A549 (cell line): ENCODE data around the gene CFAP99. TPM values are rescaled to one million over a fixed set of nuclear protein-coding genes. Genes with fewer than 3 reads are reported as not detected.

Experiments used
- ATAC-seq, 2 experiments: fragments of 200-7000 bp in 1 of 2; fragments of >200 bp in 1 of 2; cut with Nextera tagmentation in 1 of 2; cut with Tn5 transposase in 1 of 2; 3 replicates each; pipeline versions ENCODE4 v1.8.0 to v1.9.1; 2018 to 2020; ENCODE audit warnings: mild to moderate bottlenecking in 1 of 2, moderate library complexity in 1 of 2
- CTCF ChIA-PET: fragments of 300-600 bp; sonication (Branson Sonifier 250); formaldehyde crosslinking; extraction: SDS; loops from one replicate; lab custom pipeline; 2021; ENCODE audit warnings: antibody characterized with exemption, inconsistent platforms; lab: Yijun Ruan, JAX
- POLR2A ChIA-PET: fragments of 350-600 bp; formaldehyde crosslinking; extraction: SDS; loops from one replicate; lab custom pipeline; 2021; ENCODE audit warnings: antibody characterized with exemption, inconsistent platforms; lab: Yijun Ruan, JAX
- DNase-seq, 2 experiments: peaks; one replicate each; pipeline versions ENCODE4 v3.0.0 to v3.0.0-alpha.2; 2011 to 2016; ENCODE audit warnings: low read depth in 1 of 2, low spot score in 1 of 2
- FAIRE-seq: peaks from 2 replicates; lab custom pipeline; 2011; peaks lifted over from hg19 to GRCh38; lab: Jason Lieb, UNC
- H3K27ac ChIP-seq, 2 experiments: fragments of >200 bp; sonication (Bioruptor Twin); formaldehyde crosslinking; 3 replicates each; pipeline ENCODE4 v1.5.1; 2016 to 2017
- H3K4me1 ChIP-seq: fragments of >200 bp; sonication (Bioruptor Twin); formaldehyde crosslinking; 3 replicates; pipeline ENCODE4 v1.6.1; 2016
- H3K4me2 ChIP-seq: fragments of >200 bp; sonication (Bioruptor Twin); formaldehyde crosslinking; 3 replicates; pipeline ENCODE4 v1.6.1; 2016
- H3K4me3 ChIP-seq: fragments of >200 bp; sonication (Bioruptor Twin); formaldehyde crosslinking; 3 replicates; pipeline ENCODE4 v1.5.1; 2016
- H3K9me3 ChIP-seq: fragments of >200 bp; sonication (Bioruptor Twin); formaldehyde crosslinking; 3 replicates; pipeline ENCODE4 v1.6.1; 2016
- CBX8 ChIP-seq: fragments of 200-600 bp; sonication (generic); IDR thresholded peaks from 2 replicates; pipeline ENCODE4 v1.6.1; 2016
- CHD2 ChIP-seq: fragments of 150-350 bp; IDR thresholded peaks from 2 replicates; pipeline ENCODE4 v1.6.1; 2014; ENCODE audit warnings: low read length; ENCODE audit not compliant: partially characterized antibody
- FOSB ChIP-seq: fragments of 250-450 bp; sonication (Bioruptor Pico); IDR thresholded peaks from 2 replicates; pipeline ENCODE4 v1.5.0; 2020; ENCODE audit warnings: mild to moderate bottlenecking, moderate library complexity
- HDAC2 ChIP-seq: fragments of 200-600 bp; sonication (generic); IDR thresholded peaks from 2 replicates; pipeline ENCODE4 v1.6.1; 2016
- JUN ChIP-seq, 2 experiments: fragments of >200 bp; sonication (Bioruptor Twin); formaldehyde crosslinking; IDR thresholded peaks; 2 replicates in 1 of 2; 3 replicates in 1 of 2; pipeline ENCODE4 v1.6.1; 2016 to 2017
- JUNB ChIP-seq: fragments of >200 bp; sonication (Bioruptor Twin); formaldehyde crosslinking; IDR thresholded peaks from 2 replicates; pipeline ENCODE4 v1.6.1; 2016
- MAFK ChIP-seq: fragments of 450-650 bp; IDR thresholded peaks from 2 replicates; pipeline ENCODE4 v1.6.1; 2014; ENCODE audit not compliant: partially characterized antibody
- MAX ChIP-seq: IDR thresholded peaks from 2 replicates; pipeline ENCODE4 v1.6.1; 2012
- MYC ChIP-seq: IDR thresholded peaks from 2 replicates; pipeline ENCODE4 v1.6.1; 2012; ENCODE audit warnings: mild to moderate bottlenecking, inconsistent platforms, low read length, improper control_type of control experiment, borderline replicate concordance
- NPAS2 ChIP-seq: fragments of 250-450 bp; sonication (Bioruptor Pico); IDR thresholded peaks from 2 replicates; pipeline ENCODE4 v1.8.0; 2022; ENCODE audit warnings: mild to moderate bottlenecking, moderate library complexity, borderline replicate concordance
- PHF8 ChIP-seq: fragments of 200-600 bp; sonication (generic); IDR thresholded peaks from 2 replicates; pipeline ENCODE4 v1.6.1; 2016; ENCODE audit warnings: low read depth, mild to moderate bottlenecking, antibody characterized with exemption, moderate library complexity, borderline replicate concordance
- POLR2A ChIP-seq: IDR thresholded peaks from 2 replicates; pipeline ENCODE4 v1.6.1; 2012; ENCODE audit warnings: mild to moderate bottlenecking, low read length
- POLR2AphosphoS2 ChIP-seq: conservative IDR thresholded peaks from 2 replicates; pipeline ENCODE4 v1.6.1; 2012; ENCODE audit warnings: low read length, improper control_type of control experiment, inconsistent platforms
- RARB ChIP-seq: fragments of 250-450 bp; sonication (Bioruptor Pico); IDR thresholded peaks from 2 replicates; pipeline ENCODE4 v1.8.0; 2021; ENCODE audit warnings: mild to moderate bottlenecking, moderate library complexity
- SREBF2 ChIP-seq: fragments of 450-650 bp; IDR thresholded peaks from 2 replicates; pipeline ENCODE4 v1.6.1; 2014; ENCODE audit warnings: mild to moderate bottlenecking, moderate library complexity
- TFCP2L1 ChIP-seq: fragments of 250-450 bp; sonication (Bioruptor Pico); IDR thresholded peaks from 2 replicates; pipeline ENCODE4 v1.5.0; 2021; ENCODE audit warnings: mild to moderate bottlenecking
- ZC3H11A ChIP-seq: fragments of 450-650 bp; IDR thresholded peaks from 2 replicates; pipeline ENCODE4 v1.6.1; 2014; ENCODE audit warnings: antibody characterized with exemption, mild to moderate bottlenecking
- ZSCAN20 ChIP-seq: fragments of 250-450 bp; sonication (Bioruptor Pico); IDR thresholded peaks from 2 replicates; pipeline ENCODE4 v1.8.0; 2022; ENCODE audit warnings: mild to moderate bottlenecking, moderate library complexity
- WGBS: methylation state at CpG from one replicate; pipeline ENCODE4 v1.1.6; 2017; ENCODE audit errors: missing lambda C conversion rate; 5-methylcytosine and 5-hydroxymethylcytosine counted together
- polyA plus RNA-seq, 4 experiments: library from polyadenylated mRNA; depleted of rRNA in 3 of 4; stranded (reverse); fragments of >200 nt; fragmentation: RNase III in 1 of 4; extraction: RNeasy Plus Mini Kit Qiagen cat#74134 plus additional on column Dnase treatment in 1 of 4; gene quantifications; 2 replicates in 3 of 4; 3 replicates in 1 of 4; pipeline ENCODE4 v1.2.3, GENCODE V29; 2011 to 2017
- TF ChIP-seq, protein P1 (sequence below): fragments of >200 bp; sonication (Bioruptor Twin); formaldehyde crosslinking; IDR thresholded peaks from 3 replicates; pipeline ENCODE4 v1.6.1; 2016
- TF ChIP-seq, protein P2 (sequence below): fragments of >200 bp; sonication (Bioruptor Twin); formaldehyde crosslinking; IDR thresholded peaks from 2 replicates; pipeline ENCODE4 v1.6.1; 2016

CFAP99 gene
- polyA plus RNA-seq, 2 of the 4 experiments (the other 2 are of a cell fraction) = 0.09 TPM; not detected in 1

- WGBS = 94% methylated on average over 16 of the region's 20 CpGs
- no peak for TF ChIP-seq JUN (IDR thresholded peaks at IDR 0.05)
- no peak for TF ChIP-seq PHF8
- no peak for TF ChIP-seq ZC3H11A
- no peak for TF ChIP-seq RARB
- TF ChIP-seq HDAC2 = no peak
- TF ChIP-seq ZSCAN20 (CRISPR knock-in tag) = no peak
- no peak for TF ChIP-seq CBX8
- TF ChIP-seq MAX = no peak
- no peak for TF ChIP-seq POLR2AphosphoS2
- no peak for TF ChIP-seq NPAS2 (CRISPR knock-in tag)
- ATAC-seq (no peak; a peak in 1 of 6 replicates), DNase-seq (no peak), FAIRE-seq (no peak)
- Histone ChIP-seq H3K4me1 (peaks cover 13% of the 10 kb centered on the region; the same call in 2 of the 3 replicates), H3K27ac (peak overlapping the region; percentile 54 to 60; a peak in 4 of 6 replicates), H3K4me2 (no peak overlapping the region), H3K4me3 (no peak overlapping the region), H3K9me3 (no peaks in the 10 kb centered on the region)
- ChIA-PET POLR2A (no interaction called here), CTCF (no interaction called here)
These were observed 70.5 kb downstream of the CFAP99 start for GRCh38 chr4:2489081-2489805.

DNA sequence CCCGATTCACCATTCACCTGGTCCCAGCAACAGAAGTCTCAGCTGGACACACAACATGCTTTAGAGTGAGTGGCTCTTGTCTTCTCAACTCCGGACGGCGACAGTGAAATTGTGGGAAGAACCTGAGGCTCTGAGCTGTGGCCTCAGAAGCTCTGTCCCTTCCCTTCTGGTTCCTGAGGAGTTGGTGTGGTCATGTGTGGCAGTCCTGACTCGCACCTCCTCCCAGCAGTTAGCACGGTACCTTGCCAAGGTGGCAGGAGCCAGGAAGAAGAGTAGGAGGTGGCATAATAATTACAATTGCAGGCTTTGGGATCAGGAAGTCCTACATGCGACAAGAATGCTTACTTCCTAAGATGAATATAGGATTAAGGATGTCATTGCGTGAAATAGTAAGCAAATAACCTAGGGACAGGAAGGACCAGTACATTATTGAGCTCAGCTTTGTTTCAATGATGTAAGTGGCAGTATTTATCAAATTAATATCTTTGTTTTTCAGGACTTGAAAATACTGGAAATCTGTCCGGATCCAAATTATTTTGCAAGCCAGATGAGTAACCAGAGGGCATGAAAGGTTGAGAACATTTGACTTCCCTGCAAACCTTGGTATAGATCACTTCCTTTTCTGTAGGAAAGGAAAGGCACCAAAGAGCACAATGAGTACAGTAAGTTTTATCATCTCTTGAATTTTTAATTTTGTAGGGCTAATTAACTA is 71.2 kb downstream of the CFAP99 start:
- CTCF ChIA-PET = no interaction called here
- WGBS = 90% methylated on average over 8 of the region's 9 CpGs

GRCh38 chr4:2492970-2493369 is 74.2 kb downstream of the CFAP99 start:
- POLR2A ChIA-PET = no interaction called here
- ATAC-seq = no peak
- Histone ChIP-seq H3K4me3 (no peak overlapping the region), H3K4me1 (peaks cover 13% of the 10 kb centered on the region; the same call in 2 of the 3 replicates), H3K9me3 (no peaks in the 10 kb centered on the region), H3K27ac (no peak overlapping the region), H3K4me2 (no peak overlapping the region)
- FAIRE-seq = no peak
- no peak for DNase-seq
- TF ChIP-seq SREBF2 (no peak), MAX (no peak), MAFK (no peak), NPAS2 (CRISPR knock-in tag) (no peak), TFCP2L1 (CRISPR knock-in tag) (no peak), MYC (no peak), JUNB (no peak), CBX8 (no peak), ZSCAN20 (CRISPR knock-in tag) (no peak)
- TF ChIP-seq, protein P1, sequence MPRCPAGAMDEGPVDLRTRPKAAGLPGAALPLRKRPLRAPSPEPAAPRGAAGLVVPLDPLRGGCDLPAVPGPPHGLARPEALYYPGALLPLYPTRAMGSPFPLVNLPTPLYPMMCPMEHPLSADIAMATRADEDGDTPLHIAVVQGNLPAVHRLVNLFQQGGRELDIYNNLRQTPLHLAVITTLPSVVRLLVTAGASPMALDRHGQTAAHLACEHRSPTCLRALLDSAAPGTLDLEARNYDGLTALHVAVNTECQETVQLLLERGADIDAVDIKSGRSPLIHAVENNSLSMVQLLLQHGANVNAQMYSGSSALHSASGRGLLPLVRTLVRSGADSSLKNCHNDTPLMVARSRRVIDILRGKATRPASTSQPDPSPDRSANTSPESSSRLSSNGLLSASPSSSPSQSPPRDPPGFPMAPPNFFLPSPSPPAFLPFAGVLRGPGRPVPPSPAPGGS = no peak
- 92% methylated on average over 1 of the region's 1 CpG for WGBS
- CTCF ChIA-PET = interaction anchor here (0.6 to 1.3 kb wide), 2 partner anchors 31 to 583 kb away, joined by 3 read pairs; no protein-coding TSS in a partner anchor

More for the DNA sequence above, 71.2 kb downstream of the CFAP99 start:
- no peak for ATAC-seq
- POLR2A ChIA-PET = interaction anchor here (1.9 kb wide), 1 partner anchor 21 kb away, joined by 5 read pairs; the partner anchor contains the start of gene RNF4
- Histone ChIP-seq H3K4me2 (peak overlapping the region; percentile 4; the same call in 1 of the 3 replicates), H3K27ac (peak overlapping the region; percentile 54 to 60; a peak in 4 of 6 replicates), H3K4me3 (no peak overlapping the region), H3K9me3 (no peaks in the 10 kb centered on the region), H3K4me1 (peaks cover 13% of the 10 kb centered on the region; the same call in 2 of the 3 replicates)
- DNase-seq = no peak
- FAIRE-seq = no peak
- no peak for TF ChIP-seq CHD2
- TF ChIP-seq, protein P2, sequence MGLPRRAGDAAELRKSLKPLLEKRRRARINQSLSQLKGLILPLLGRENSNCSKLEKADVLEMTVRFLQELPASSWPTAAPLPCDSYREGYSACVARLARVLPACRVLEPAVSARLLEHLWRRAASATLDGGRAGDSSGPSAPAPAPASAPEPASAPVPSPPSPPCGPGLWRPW = no peak
- no peak for TF ChIP-seq POLR2A
- no peak for TF ChIP-seq FOSB
